Left renal pelvis (tissue), 4 donors: ENCODE measurements around the gene TCF19. TPM values are rescaled to one million over a fixed set of nuclear protein-coding genes. Genes with fewer than 3 reads are reported as not detected.

ENCODE experiments used
- DNase-seq, 4 donors: peaks; one replicate each; pipeline ENCODE4 v3.0.0-alpha.2; 2013; ENCODE audit warnings: low read depth in 4 of 4, low spot score in 3 of 4
- polyA plus RNA-seq, 4 donors: library from polyadenylated mRNA; unstranded; fragments of 120-200 nt; gene quantifications; one replicate each; pipeline ENCODE4 v1.2.1, GENCODE V29; 2013; ENCODE audit not compliant: insufficient read length in 4 of 4

The TCF19 gene
- polyA plus RNA-seq, 4 donors: 17.3 to 26.0 (median 18.3) TPM

DNA sequence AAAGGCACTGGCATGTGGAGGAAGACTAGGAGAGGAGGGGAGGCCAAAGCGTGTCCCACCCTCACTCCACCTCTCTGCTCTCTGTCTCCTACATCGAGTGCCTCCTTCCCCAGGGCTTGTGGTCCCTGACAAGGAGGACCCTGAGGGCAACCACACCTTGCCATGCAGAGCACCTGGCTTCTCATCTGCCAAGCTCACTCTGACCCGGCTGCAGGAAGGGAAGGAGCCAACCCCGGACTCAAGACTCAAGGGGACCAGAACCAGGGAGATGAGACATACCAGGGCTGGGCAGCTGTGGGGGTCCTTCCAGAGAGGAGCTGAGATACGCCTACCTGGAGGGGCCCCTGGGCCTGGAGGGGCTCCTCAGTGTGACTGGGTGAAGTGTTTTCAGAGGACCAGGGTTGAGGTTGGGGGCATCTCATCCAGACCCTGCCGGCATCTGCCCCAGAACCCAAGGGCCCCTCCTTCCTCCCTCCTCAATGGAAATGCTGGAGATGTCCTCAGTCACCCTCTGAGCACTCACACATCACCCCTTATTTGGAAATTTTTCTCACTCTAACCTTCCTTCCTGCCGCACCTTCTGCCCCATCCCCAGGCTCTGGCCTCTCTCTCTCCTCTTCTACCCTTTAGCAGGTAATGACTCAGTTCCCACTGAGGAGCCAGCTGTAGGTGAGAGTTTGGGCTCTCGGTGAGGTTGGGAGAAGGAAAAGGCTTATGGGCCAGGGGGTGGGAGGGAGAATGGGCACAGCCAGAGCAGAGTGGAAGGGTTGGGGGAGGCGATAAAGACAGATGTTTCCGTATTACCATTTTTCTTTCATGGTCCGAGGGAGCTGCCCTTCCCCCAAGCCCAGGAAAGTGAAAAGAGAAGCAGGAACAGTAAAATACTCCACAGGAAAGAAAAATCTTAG lies 44.1 kb downstream of the TCF19 start:
- no peak for DNase-seq

DNA sequence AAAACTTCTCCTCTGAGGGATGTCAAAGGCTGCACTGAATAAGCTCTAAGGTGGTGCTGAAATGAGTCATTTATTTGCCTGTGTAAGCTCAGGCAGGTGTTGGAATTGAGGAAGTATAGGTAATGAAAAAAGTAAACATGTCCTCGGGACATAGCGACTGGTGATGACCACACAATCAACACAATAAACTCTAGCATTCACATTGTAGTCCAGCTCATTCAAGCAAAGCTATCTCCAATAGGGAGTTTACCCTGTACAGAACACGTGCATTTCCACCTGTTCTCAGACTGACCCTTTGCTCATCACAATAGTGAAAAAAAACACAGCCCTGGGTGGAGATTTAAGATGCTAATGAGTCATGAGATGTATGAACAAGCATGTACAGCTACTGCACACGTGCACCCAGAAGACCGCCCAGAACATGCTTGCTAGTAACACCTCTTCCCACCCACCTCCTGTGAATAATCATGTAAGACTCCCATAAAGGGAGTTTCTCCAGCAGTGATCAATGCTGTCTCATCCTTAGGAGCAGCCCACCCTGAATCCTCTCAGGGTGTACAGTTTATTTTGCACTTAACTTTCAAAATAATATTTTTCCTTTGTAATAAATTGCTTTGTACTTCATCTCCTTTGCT lies 45.1 kb downstream of the TCF19 start:
- DNase-seq: no peak

GRCh38 chr6:31204751-31205145 lies 46.4 kb downstream of the TCF19 start:
- no peak for DNase-seq

DNA sequence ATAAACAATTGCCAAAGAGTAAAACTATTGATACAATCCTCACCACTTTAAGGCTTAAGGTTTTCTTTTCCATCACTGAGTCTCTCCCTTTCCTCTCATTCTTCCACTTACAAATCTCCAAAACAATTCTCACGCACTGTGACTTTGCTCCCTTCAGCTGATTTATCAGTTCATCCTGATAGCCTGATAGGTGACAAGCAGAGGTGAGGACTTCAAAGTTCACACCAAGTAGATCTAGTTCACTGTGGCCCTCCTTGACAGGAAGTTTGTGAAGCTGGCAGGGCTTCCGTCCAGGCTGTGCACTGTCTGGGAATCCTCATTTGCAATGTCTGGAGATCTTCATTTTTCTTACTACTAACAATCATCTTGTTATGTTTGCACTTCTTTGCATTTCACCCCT lies 47.2 kb downstream of the TCF19 start:
- no peak for DNase-seq

DNA sequence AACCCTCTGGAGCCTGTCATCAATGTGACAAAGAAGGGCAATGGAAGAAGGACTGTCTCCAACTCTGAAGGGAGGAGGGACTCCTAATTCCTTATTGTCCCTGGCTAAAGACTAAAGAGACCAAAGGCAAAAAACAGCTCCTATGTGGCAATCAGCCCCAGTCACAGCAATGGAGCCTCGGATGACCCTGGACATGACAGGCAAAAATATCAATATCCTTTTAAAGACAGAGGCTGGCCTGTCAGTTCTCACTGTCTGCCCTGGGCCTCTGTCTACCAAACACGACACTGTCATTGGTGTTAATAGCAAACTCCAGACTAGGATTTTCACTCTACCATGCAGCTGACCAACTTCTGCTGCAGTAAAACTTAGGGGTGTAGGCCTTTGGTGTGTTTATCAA lies 50.1 kb downstream of the TCF19 start:
- no peak for DNase-seq

DNA sequence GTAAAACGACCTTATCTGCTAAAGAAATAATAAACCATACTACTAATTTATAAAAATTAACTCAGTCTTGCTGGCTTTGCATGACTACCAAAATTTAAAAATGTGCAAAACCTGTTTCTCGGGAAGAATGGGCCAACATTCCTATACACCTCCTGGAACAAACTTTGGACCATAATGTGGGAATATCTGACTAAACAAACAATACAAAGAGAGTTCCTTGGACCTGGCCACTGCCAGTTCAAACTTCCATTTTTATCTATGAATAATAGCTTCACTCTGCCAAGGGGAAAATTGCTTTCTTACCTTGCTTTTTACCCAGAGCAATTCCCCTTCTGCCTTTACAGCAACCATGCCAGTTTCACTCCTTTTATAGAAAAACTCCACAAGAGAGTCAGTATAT lies 50.7 kb downstream of the TCF19 start:
- no peak for DNase-seq

DNA sequence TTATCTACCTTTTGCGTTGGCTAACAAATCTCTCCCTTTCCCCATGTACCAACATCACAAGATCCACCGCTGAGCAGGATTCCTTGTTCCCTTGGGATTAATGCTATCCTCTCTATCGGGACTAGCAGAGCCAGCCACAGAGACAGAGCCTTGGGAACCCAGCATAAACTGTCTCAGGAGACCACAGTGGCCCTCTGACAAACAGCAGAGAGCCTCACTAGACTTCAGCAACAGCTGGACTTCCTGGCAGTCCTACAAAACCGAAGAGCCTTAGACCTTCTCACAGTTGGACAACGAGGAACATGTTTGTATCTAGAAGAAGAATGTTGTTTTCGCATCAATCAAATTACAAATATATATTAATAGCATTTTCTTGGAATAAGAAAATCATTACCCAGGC lies 51.7 kb downstream of the TCF19 start:
- no peak for DNase-seq

DNA sequence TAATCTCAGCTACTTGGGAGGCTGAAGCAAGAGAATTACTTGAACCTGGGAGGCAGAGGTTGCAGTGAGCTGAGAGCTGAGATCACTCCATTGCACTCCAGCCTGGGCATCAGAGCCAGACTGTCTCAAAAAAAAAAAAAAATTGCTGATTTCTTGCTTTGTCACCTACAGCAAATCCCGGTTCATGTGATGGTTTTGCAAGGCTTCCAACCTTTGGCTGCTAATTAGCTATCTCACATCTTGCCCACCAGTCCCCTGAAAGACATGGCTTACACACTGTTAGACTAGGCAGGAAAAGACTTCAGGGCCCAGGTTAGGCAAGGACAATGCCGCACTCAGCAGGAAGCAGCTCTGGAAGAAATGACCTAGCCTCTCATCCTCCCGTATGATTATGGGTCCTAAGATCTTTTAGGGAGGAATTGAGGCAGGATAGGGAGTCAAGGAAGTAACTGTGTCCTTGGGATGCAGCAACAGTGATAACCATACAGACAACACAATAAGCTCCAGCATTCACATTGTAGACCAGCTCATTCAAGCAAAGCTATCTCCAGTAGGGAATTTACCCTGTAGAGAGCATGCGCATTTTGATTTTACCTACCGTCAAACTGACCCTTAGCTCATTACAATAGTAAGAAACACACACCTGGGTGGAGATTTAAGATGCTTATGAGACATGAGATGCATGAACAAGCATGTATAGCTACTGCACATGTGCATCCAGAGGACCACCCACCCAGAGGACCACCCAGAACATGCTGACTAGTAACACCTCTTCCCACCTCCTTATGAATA lies 52.5 kb downstream of the TCF19 start:
- no peak for DNase-seq

Other genes starting within 250 kb of the TCF19 start
- gene VARS2, start 244.4 kb upstream of the TCF19 start, polyA plus RNA-seq: 10 to 100 TPM; 26.1 to 59.5 (median 35.3) TPM
- 1 to 10 TPM in 1 of 4 donors, under 1 TPM in 3; 0.16 to 1.0 (median 0.82) TPM for gene SFTA2, start 226.4 kb upstream of the TCF19 start, polyA plus RNA-seq
- under 1 TPM in 3 of 4 donors, not detected in 1; 0.03 to 0.09 (median 0.03) TPM for gene MUCL3, start 217.6 kb upstream of the TCF19 start, polyA plus RNA-seq
- under 1 TPM in 1 of 4 donors, not detected in 3; 0.04 TPM for gene MUC21, start 174.9 kb upstream of the TCF19 start, polyA plus RNA-seq
- not detected for gene MUC22, start 148.1 kb upstream of the TCF19 start, polyA plus RNA-seq
- under 1 TPM in 1 of 4 donors, not detected in 3; 0.19 TPM for gene C6orf15, start 46.0 kb upstream of the TCF19 start, polyA plus RNA-seq
- gene PSORS1C1, start 43.8 kb upstream of the TCF19 start, polyA plus RNA-seq: 1 to 10 TPM in 1 of 4 donors, under 1 TPM in 1, not detected in 2; 0.19 to 1.0 TPM
- gene CDSN, start 38.1 kb upstream of the TCF19 start, polyA plus RNA-seq: not detected
- under 1 TPM in 1 of 4 donors, not detected in 3; 0.17 TPM for gene PSORS1C2, start 19.5 kb upstream of the TCF19 start, polyA plus RNA-seq
- gene CCHCR1, start 787 bp upstream of the TCF19 start, polyA plus RNA-seq: 10 to 100 TPM; 17.3 to 38.3 (median 30.1) TPM
- 10 to 100 TPM in 1 of 4 donors, 1 to 10 TPM in 2, under 1 TPM in 1; 0.26 to 11.7 (median 2.6) TPM for gene POU5F1, start 12.1 kb downstream of the TCF19 start, polyA plus RNA-seq
- gene HLA-C, start 113.5 kb downstream of the TCF19 start, polyA plus RNA-seq: 100 to 1,000 TPM in 1 of 4 donors, 10 to 100 TPM in 3; 72.0 to 148 (median 77.4) TPM
- 100 to 1,000 TPM; 105 to 177 (median 155) TPM for gene HLA-B, start 198.6 kb downstream of the TCF19 start, polyA plus RNA-seq
- gene MICA, start 245.0 kb downstream of the TCF19 start, polyA plus RNA-seq: 10 to 100 TPM in 1 of 4 donors, 1 to 10 TPM in 3; 4.4 to 12.8 (median 8.1) TPM